ENCODE results near the gene FNIP1.

GRCh38 chr5:131789765-131790164 is 7.1 kb downstream of the FNIP1 start:
- TF ChIP-seq CTCF (IDR thresholded peaks at IDR 0.05; ENCODE audit: control extremely low read depth in 1 of 3, insufficient read depth in 1 of 3, low read depth in 1 of 3, low read length in 3 of 3) (no peak), ZNF274 (IDR thresholded peaks at IDR 0.05; ENCODE audit: borderline replicate concordance, extremely low read depth, low read length) (no peak), TEAD4 (IDR thresholded peaks at IDR 0.05; ENCODE audit: low read depth, low read length) (no peak), SP1 (IDR thresholded peaks at IDR 0.05; ENCODE audit: low read depth, low read length) (no peak), PHF8 (conservative IDR thresholded peaks at IDR 0.05; ENCODE audit: low read depth, low read length) (no peak), GTF2F1 (IDR thresholded peaks at IDR 0.05; ENCODE audit: borderline replicate concordance, low read depth, low read length) (no peak)
- TF ChIP-seq, protein P1, sequence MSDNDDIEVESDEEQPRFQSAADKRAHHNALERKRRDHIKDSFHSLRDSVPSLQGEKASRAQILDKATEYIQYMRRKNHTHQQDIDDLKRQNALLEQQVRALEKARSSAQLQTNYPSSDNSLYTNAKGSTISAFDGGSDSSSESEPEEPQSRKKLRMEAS (IDR thresholded peaks at IDR 0.05) = no peak
